K562 (cell line): ENCODE measurements around the gene ZDHHC22. TPM values are rescaled to one million over a fixed set of nuclear protein-coding genes. Genes with fewer than 3 reads are reported as not detected.

Experiments used
- ATAC-seq: fragments of 200-7000 bp; cut with Tn5 transposase; 3 replicates; pipeline ENCODE4 v1.9.1; 2020; ENCODE audit warnings: moderate library complexity
- BruUV-seq: library from RNA; stranded (reverse); fragments of 400-500 nt; replicated peaks from 2 replicates; lab custom pipeline; 2021; lab: Mats Ljungman, UMichigan
- CTCF ChIA-PET: fragments of 300-600 bp; formaldehyde crosslinking; extraction: SDS; loops from one replicate; lab custom pipeline; 2021; ENCODE audit warnings: low intra/inter-chr PET ratio; lab: Yijun Ruan, JAX
- POLR2A ChIA-PET: fragments of 300-600, 350-650 bp; sonication (Branson Sonifier 250); formaldehyde crosslinking; extraction: SDS; loops from one replicate; lab custom pipeline; 2021; ENCODE audit warnings: antibody characterized with exemption, inconsistent platforms; lab: Yijun Ruan, JAX
- DNase-seq, 4 experiments: peaks; one replicate each; pipeline versions ENCODE4 v3.0.0 to v3.0.0-alpha.2; 2011 to 2018; ENCODE audit warnings: low spot score in 3 of 4, mixed read lengths in 3 of 4; ENCODE audit errors: extremely low read depth in 1 of 4
- FAIRE-seq: peaks from 2 replicates; lab custom pipeline; 2011; peaks lifted over from hg19 to GRCh38; lab: Jason Lieb, UNC
- H2AFZ ChIP-seq: 2 replicates; pipeline ENCODE4 v1.6.0; 2011; ENCODE audit warnings: low read depth, low read length, control low read depth, inconsistent platforms
- H3K27ac ChIP-seq: fragments of 200-600 bp; 3 replicates; pipeline ENCODE4 v1.8.0; 2011; ENCODE audit warnings: low read depth, mild to moderate bottlenecking, control low read depth, inconsistent platforms, low read length, moderate library complexity, mixed read lengths; ENCODE audit errors: extremely low read depth
- H3K27me3 ChIP-seq, 2 experiments: fragments of 300-600 bp in 1 of 2; 2 replicates in 1 of 2; 3 replicates in 1 of 2; pipeline versions ENCODE4 v1.6.0 to v1.8.0; 2011; ENCODE audit warnings: inconsistent platforms in 2 of 2, low read length in 2 of 2, mild to moderate bottlenecking in 1 of 2, mixed read lengths in 1 of 2, moderate library complexity in 1 of 2; ENCODE audit not compliant: control insufficient read depth in 2 of 2, insufficient read depth in 2 of 2
- H3K36me3 ChIP-seq: fragments of 300-600 bp; 3 replicates; pipeline ENCODE4 v1.8.0; 2011; ENCODE audit warnings: mild to moderate bottlenecking, low read length, inconsistent platforms; ENCODE audit not compliant: control insufficient read depth, insufficient read depth
- H3K4me1 ChIP-seq, 2 experiments: fragments of 200-600 bp in 1 of 2; replicated peaks in 1 of 2; 2 replicates in 1 of 2; 3 replicates in 1 of 2; pipeline versions ENCODE4 v1.5.1 to v1.8.0; 2011; ENCODE audit warnings: inconsistent platforms in 2 of 2, low read length in 2 of 2, mild to moderate bottlenecking in 1 of 2, mixed read lengths in 1 of 2, moderate library complexity in 1 of 2; ENCODE audit not compliant: control insufficient read depth in 2 of 2, insufficient read depth in 2 of 2
- H3K4me2 ChIP-seq: 2 replicates; pipeline ENCODE4 v1.6.1; 2011; ENCODE audit warnings: low read length, control low read depth, inconsistent platforms, mixed read lengths; ENCODE audit not compliant: insufficient read depth
- H3K4me3 ChIP-seq: fragments of 200-600 bp; sonication (generic), shearing (Covaris generic); 2 replicates; pipeline ENCODE4 v1.5.1; 2016; ENCODE audit warnings: control low read depth, inconsistent platforms
- H3K79me2 ChIP-seq: fragments of 200-600 bp; 3 replicates; pipeline ENCODE4 v1.8.0; 2011; ENCODE audit warnings: low read length, inconsistent platforms; ENCODE audit not compliant: control insufficient read depth, insufficient read depth
- H3K9ac ChIP-seq, 2 experiments: 2 replicates each; pipeline versions ENCODE4 v1.6.0 to v1.6.1; 2011; ENCODE audit warnings: low read depth in 2 of 2, low read length in 2 of 2, control low read depth in 1 of 2, inconsistent platforms in 1 of 2, mild to moderate bottlenecking in 1 of 2, mixed read lengths in 1 of 2; ENCODE audit not compliant: insufficient read depth in 1 of 2
- H3K9me1 ChIP-seq: one replicate; pipeline ENCODE4 v1.6.0; 2011; ENCODE audit warnings: inconsistent platforms, mild to moderate bottlenecking, low read length, moderate library complexity; ENCODE audit not compliant: control insufficient read depth, insufficient read depth
- H3K9me3 ChIP-seq: replicated peaks from 2 replicates; pipeline ENCODE4 v1.5.1; 2011; ENCODE audit warnings: low read depth, low read length, inconsistent platforms; ENCODE audit not compliant: control insufficient read depth, insufficient read depth
- H4K20me1 ChIP-seq: replicated peaks from 2 replicates; pipeline ENCODE4 v1.6.1; 2011; ENCODE audit warnings: low read length, inconsistent platforms, mixed read lengths; ENCODE audit not compliant: control insufficient read depth, insufficient read depth
- CSDE1 ChIP-seq, 2 experiments: fragments of 450-650 bp; IDR thresholded peaks; 2 replicates each; pipeline ENCODE4 v1.6.1; 2016; ENCODE audit warnings: mild to moderate bottlenecking in 1 of 2
- CXXC5 ChIP-seq: fragments of 250-450 bp; sonication (Bioruptor Pico); IDR thresholded peaks from 2 replicates; pipeline ENCODE4 v1.8.0; 2022; ENCODE audit warnings: inconsistent platforms, mild to moderate bottlenecking, moderate library complexity
- FIP1L1 ChIP-seq: fragments of 200-400 bp; formaldehyde crosslinking; IDR thresholded peaks from 2 replicates; pipeline ENCODE4 v1.6.1; 2018; ENCODE audit warnings: mild to moderate bottlenecking, low read depth, low read length; ENCODE audit not compliant: poor library complexity, severe bottlenecking
- HOXB6 ChIP-seq: fragments of 250-450 bp; sonication (Bioruptor Pico); IDR thresholded peaks from 2 replicates; pipeline ENCODE4 v1.5.1; 2022; ENCODE audit warnings: mild to moderate bottlenecking, borderline replicate concordance
- IRF9 ChIP-seq: fragments of 450-650 bp; IDR thresholded peaks from 2 replicates; pipeline ENCODE4 v1.6.1; 2016; ENCODE audit warnings: missing biosample characterization, missing genetic modification characterization
- MAFK ChIP-seq: IDR thresholded peaks from 2 replicates; pipeline ENCODE4 v1.6.1; 2011; ENCODE audit warnings: low read length, improper control_type of control experiment
- SOX6 ChIP-seq: fragments of 450-650 bp; IDR thresholded peaks from 2 replicates; pipeline ENCODE4 v1.6.1; 2014; ENCODE audit warnings: mild to moderate bottlenecking
- TFAM ChIP-seq: fragments of 250-450 bp; sonication (Bioruptor Pico); conservative IDR thresholded peaks from 2 replicates; pipeline ENCODE4 v1.5.0; 2021; ENCODE audit warnings: mild to moderate bottlenecking, moderate library complexity
- YBX1 ChIP-seq: fragments of 450-650 bp; IDR thresholded peaks from 2 replicates; pipeline ENCODE4 v1.7.1; 2016; ENCODE audit warnings: mild to moderate bottlenecking
- ZFPM2 ChIP-seq: fragments of 250-450 bp; sonication (Bioruptor Pico); IDR thresholded peaks from 2 replicates; pipeline ENCODE4 v1.5.1; 2022; ENCODE audit warnings: mild to moderate bottlenecking
- ZNF263 ChIP-seq: sonication (generic); formaldehyde crosslinking; IDR thresholded peaks from 2 replicates; pipeline ENCODE4 v1.8.0; 2022; ENCODE audit warnings: mild to moderate bottlenecking, missing genetic modification reagents, borderline replicate concordance
- ZNF318 ChIP-seq, 2 experiments: fragments of 450-650 bp; IDR thresholded peaks; 2 replicates each; pipeline ENCODE4 v1.6.1; 2016; ENCODE audit warnings: mild to moderate bottlenecking in 2 of 2, borderline replicate concordance in 1 of 2, low read depth in 1 of 2, moderate library complexity in 1 of 2
- ZNF444 ChIP-seq: fragments of 250-450 bp; sonication (Bioruptor Pico); IDR thresholded peaks from 2 replicates; pipeline ENCODE4 v1.4.0; 2020; ENCODE audit warnings: mild to moderate bottlenecking, moderate library complexity
- ZNF830 ChIP-seq: fragments of 250-450 bp; sonication (Bioruptor Pico); IDR thresholded peaks from 2 replicates; pipeline ENCODE4 v1.5.0; 2021; ENCODE audit warnings: mild to moderate bottlenecking
- WGBS: fragments of 100-300 bp; shearing (Covaris generic); methylation state at CpG from one replicate; pipeline ENCODE4 v1.1.6; 2016; ENCODE audit warnings: low coverage, mixed read lengths; ENCODE audit not compliant: insufficient coverage; ENCODE audit errors: missing lambda C conversion rate; 5-methylcytosine and 5-hydroxymethylcytosine counted together
- in situ Hi-C: fragments of 300-500 bp; cut with MboI; formaldehyde crosslinking; loops from 4 replicates; pipeline ENCODE4 v1.15.0; 2018; ENCODE audit warnings: inconsistent platforms, mixed read lengths
- intact Hi-C: fragments of 100-400 bp; cut with micrococcal nuclease; formaldehyde crosslinking; loops from 2 replicates; pipeline ENCODE4 v1.14.2; 2022
- polyA plus RNA-seq, 8 experiments: library from polyadenylated mRNA; depleted of rRNA in 4 of 8; stranded (reverse) in 5 of 8; unstranded in 3 of 8; fragments of >200 nt; fragmentation: Nextera tagmentation in 2 of 8; fragmentation: Illumina TruSeq in 1 of 8; extraction: Ambion mirVana in 2 of 8; extraction: Trizol in 1 of 8; gene quantifications; 2 replicates each; pipeline versions ENCODE4 v1.2.1 to v1.2.3, GENCODE V29; 2011 to 2014; ENCODE audit warnings: inconsistent platforms in 1 of 8, missing spikeins in 1 of 8
- total RNA-seq, 7 experiments: library from RNA; depleted of rRNA in 6 of 7; stranded (reverse); fragments of >200 nt in 6 of 7; fragmentation: Illumina TruSeq in 2 of 7; extraction: Trizol in 2 of 7; gene quantifications; 2 replicates each; pipeline versions ENCODE4 v1.2.1 to v1.2.3, GENCODE V29; 2011 to 2021; ENCODE audit warnings: low replicate concordance in 1 of 7

The ZDHHC22 gene
- total and polyA plus RNA-seq, 9 of the 15 experiments (the other 6 are each of a cell fraction or from before 2014, with no cell fraction given), result not detected

- CTCF ChIA-PET, result no interaction called here
- 2% methylated on average over 21 of the region's 22 CpGs for WGBS
- Histone ChIP-seq H3K79me2 (no peaks in the 10 kb centered on the region), H2AFZ (no peak overlapping the region), H3K27ac (no peak overlapping the region), H3K36me3 (no peaks in the 10 kb centered on the region), H3K9me3 (no peaks in the 10 kb centered on the region), H3K4me3 (no peak overlapping the region), H3K4me1 (no peaks in the 10 kb centered on the region), H3K4me2 (no peak overlapping the region), H3K9me1 (no peaks in the 10 kb centered on the region), H4K20me1 (no peaks in the 10 kb centered on the region; the same call in 1 of the 2 replicates), H3K9ac (no peak overlapping the region), H3K27me3 (peaks cover 8 to 25% of the 10 kb centered on the region in 2 experiments; a peak in 3 of 5 replicates)
- in situ Hi-C loops, result no loop called here
- intact Hi-C loops, result no loop called here
- DNase-seq (peak; percentile 45 to 66 (median 58)), ATAC-seq (peak; percentile 95), FAIRE-seq (no peak)
- POLR2A ChIA-PET, result interaction anchor here (0.6 to 0.7 kb wide), 3 partner anchors 10 to 1473 kb away, joined by 3 to 4 read pairs (median 3); partner anchors contain the start of genes ERG28, TMEM63C and TTLL5
- BruUV-seq, result no TSS peak
- TF ChIP-seq CSDE1 (IDR thresholded peaks at IDR 0.05) (no peak), YBX1 (no peak), HOXB6 (CRISPR knock-in tag) (no peak), SOX6 (no peak), MAFK (no peak), ZNF830 (CRISPR knock-in tag) (no peak), ZFPM2 (CRISPR knock-in tag) (no peak), ZNF263 (CRISPR knock-in tag) (no peak), ZNF444 (CRISPR knock-in tag) (no peak), CXXC5 (CRISPR knock-in tag) (0 out of 2 replicates have a peak, but pooled peaks have one; percentile 17), FIP1L1 (no peak), ZNF318 (IDR thresholded peaks at IDR 0.05; ENCODE audit: borderline replicate concordance in 1 of 2, low read depth in 1 of 2) (no peak), IRF9 (tag) (no peak), TFAM (CRISPR knock-in tag) (no peak)
These were observed 7.8 kb downstream of the ZDHHC22 start for GRCh38 chr14:77133720-77134338.
